GM23338 (cell line): ENCODE results near the gene CHMP5. TPM values are rescaled to one million over a fixed set of nuclear protein-coding genes. Genes with fewer than 3 reads are reported as not detected.

Experiments
- ATAC-seq: fragments of 200-7000 bp; cut with Tn5 transposase; 3 replicates; pipeline ENCODE4 v1.9.1; 2020
- DNase-seq: peaks from one replicate; pipeline ENCODE4 v3.0.0-alpha.2; 2015; ENCODE audit warnings: low spot score
- H2AFZ ChIP-seq: fragments of 200-600 bp; sonication (generic); 2 replicates; pipeline ENCODE4 v1.8.0; 2016; ENCODE audit warnings: antibody characterized with exemption, mild to moderate bottlenecking, moderate library complexity
- H3F3A ChIP-seq: fragments of 200-600 bp; sonication (generic); replicated peaks from 2 replicates; pipeline ENCODE4 v1.8.0; 2017; ENCODE audit warnings: antibody characterized with exemption, mixed run types, low read depth
- H3K27ac ChIP-seq: fragments of 200-600 bp; sonication (generic); 2 replicates; pipeline ENCODE4 v1.6.1; 2016; ENCODE audit warnings: low read depth
- H3K27me3 ChIP-seq: fragments of 200-600 bp; sonication (generic); 2 replicates; pipeline ENCODE4 v1.8.0; 2016; ENCODE audit warnings: mild to moderate bottlenecking, mixed run types, moderate library complexity; ENCODE audit not compliant: insufficient read depth
- H3K36me3 ChIP-seq: fragments of 200-600 bp; sonication (generic); 2 replicates; pipeline ENCODE4 v1.8.0; 2016; ENCODE audit warnings: mild to moderate bottlenecking; ENCODE audit not compliant: insufficient read depth
- H3K4me1 ChIP-seq: fragments of 200-600 bp; sonication (generic); 2 replicates; pipeline ENCODE4 v1.8.0; 2016; ENCODE audit warnings: mild to moderate bottlenecking, moderate library complexity; ENCODE audit not compliant: insufficient read depth
- H3K4me2 ChIP-seq: fragments of 200-600 bp; sonication (generic); 2 replicates; pipeline ENCODE4 v1.7.1; 2017; ENCODE audit warnings: mixed run types
- H3K4me3 ChIP-seq: fragments of 200-600 bp; sonication (generic); 2 replicates; pipeline ENCODE4 v1.6.1; 2016; ENCODE audit warnings: mixed run types
- H3K79me2 ChIP-seq: fragments of 200-600 bp; sonication (generic); replicated peaks from 2 replicates; pipeline ENCODE4 v1.8.0; 2017; ENCODE audit warnings: mild to moderate bottlenecking; ENCODE audit not compliant: insufficient read depth
- H3K9me2 ChIP-seq: fragments of 200-600 bp; sonication (generic); 2 replicates; pipeline ENCODE4 v1.8.0; 2017; ENCODE audit not compliant: insufficient read depth
- H4K20me1 ChIP-seq: fragments of 200-600 bp; sonication (generic); replicated peaks from 2 replicates; pipeline ENCODE4 v1.8.0; 2017; ENCODE audit warnings: mild to moderate bottlenecking; ENCODE audit not compliant: insufficient read depth
- H3K27ac Mint-ChIP-seq: 2 replicates; pipeline ENCODE4 v1.8.0; 2020; ENCODE audit warnings: inconsistent platforms, mild to moderate bottlenecking, moderate library complexity, mixed read lengths
- H3K27me3 Mint-ChIP-seq: 3 replicates; pipeline ENCODE4 v1.8.0; 2022; ENCODE audit warnings: low read depth, mild to moderate bottlenecking, moderate library complexity, mixed read lengths, inconsistent platforms; ENCODE audit not compliant: insufficient read depth, poor library complexity
- H3K36me3 Mint-ChIP-seq: 3 replicates; pipeline ENCODE4 v1.8.0; 2021; ENCODE audit warnings: low read depth, mild to moderate bottlenecking, inconsistent platforms, moderate library complexity, mixed read lengths
- H3K4me1 Mint-ChIP-seq: 3 replicates; pipeline ENCODE4 v1.8.0; 2020; ENCODE audit warnings: mild to moderate bottlenecking, inconsistent platforms, mixed read lengths
- H3K4me3 Mint-ChIP-seq: 3 replicates; pipeline ENCODE4 v1.8.0; 2021; ENCODE audit warnings: moderate library complexity, mild to moderate bottlenecking, inconsistent platforms, mixed read lengths
- H3K9me3 Mint-ChIP-seq: 3 replicates; pipeline ENCODE4 v1.8.0; 2020; ENCODE audit warnings: moderate library complexity, mild to moderate bottlenecking, inconsistent platforms, mixed read lengths
- CREB1 ChIP-seq: fragments of 250-450 bp; sonication (Bioruptor Pico); IDR thresholded peaks from 2 replicates; pipeline ENCODE4 v1.5.0; 2020; ENCODE audit warnings: low read depth, mild to moderate bottlenecking, moderate library complexity
- CTCF ChIP-seq, 2 experiments: fragments of 200-600 bp in 1 of 2; sonication (generic) in 1 of 2; conservative IDR thresholded peaks; 2 replicates each; pipeline versions ENCODE4 v1.5.1 to v1.6.1; 2016 to 2017; ENCODE audit warnings: antibody characterized with exemption in 2 of 2, low read depth in 2 of 2, mild to moderate bottlenecking in 2 of 2, moderate library complexity in 1 of 2
- ETS1 ChIP-seq: IDR thresholded peaks from 2 replicates; pipeline ENCODE4 v1.6.1; 2016; ENCODE audit warnings: antibody characterized with exemption
- JUNB ChIP-seq: IDR thresholded peaks from one replicate; pipeline ENCODE4 v1.6.1; 2016; ENCODE audit warnings: antibody characterized with exemption; ENCODE audit not compliant: unreplicated experiment
- NANOG ChIP-seq: IDR thresholded peaks from 2 replicates; pipeline ENCODE4 v1.6.1; 2016; ENCODE audit warnings: antibody characterized with exemption, borderline replicate concordance
- REST ChIP-seq: IDR thresholded peaks from one replicate; pipeline ENCODE4 v1.6.1; 2018; ENCODE audit warnings: antibody characterized with exemption; ENCODE audit not compliant: unreplicated experiment
- STAT1 ChIP-seq: IDR thresholded peaks from one replicate; pipeline ENCODE4 v1.6.1; 2016; ENCODE audit warnings: antibody characterized with exemption; ENCODE audit not compliant: unreplicated experiment
- ZNF114 ChIP-seq: fragments of 250-450 bp; sonication (Bioruptor Pico); IDR thresholded peaks from 2 replicates; pipeline ENCODE4 v1.5.0; 2020; ENCODE audit warnings: mild to moderate bottlenecking, moderate library complexity
- ZNF331 ChIP-seq: fragments of 250-450 bp; sonication (Bioruptor Pico); IDR thresholded peaks from 2 replicates; pipeline ENCODE4 v1.5.0; 2020; ENCODE audit warnings: low read depth, mild to moderate bottlenecking, moderate library complexity
- ZNF462 ChIP-seq: fragments of 250-450 bp; sonication (Bioruptor Pico); IDR thresholded peaks from 2 replicates; pipeline ENCODE4 v1.5.0; 2020; ENCODE audit warnings: mild to moderate bottlenecking, moderate library complexity
- polyA plus RNA-seq: library from polyadenylated mRNA; unstranded; fragments of >200 nt; fragmentation: Nextera tagmentation; extraction: Ambion mirVana; gene quantifications from 2 replicates; pipeline ENCODE4 v1.2.1, GENCODE V29; 2016
- total RNA-seq: library from RNA; depleted of rRNA; stranded (reverse); fragments of >200 nt; shearing (Covaris generic); gene quantifications from 2 replicates; pipeline ENCODE4 v1.2.3, GENCODE V29; 2014

CHMP5 gene
- total and polyA plus RNA-seq, 2 experiments from 2014 or later, result 30.9 to 77.8 TPM

GRCh38 chr9:33265211-33265865 lies 489 bp downstream of the CHMP5 start:
- Histone ChIP-seq H4K20me1 (peaks cover 8% of the 10 kb centered on the region), H3K4me1 (peaks cover 5% of the 10 kb centered on the region; the same call in 1 of the 2 replicates), H3K36me3 (peaks cover 45% of the 10 kb centered on the region), H3F3A (no peaks in the 10 kb centered on the region), H3K27me3 (no peaks in the 10 kb centered on the region), H3K4me3 (peak overlapping the region; percentile 99), H2AFZ (no peak overlapping the region), H3K27ac (no peak overlapping the region), H3K79me2 (peaks cover 38% of the 10 kb centered on the region), H3K9me2 (no peaks in the 10 kb centered on the region), H3K4me2 (peak overlapping the region; percentile 97)
- peaks cover 42% of the 10 kb centered on the region for H3K36me3 Mint-ChIP-seq
- H3K9me3 Mint-ChIP-seq, result no peaks in the 10 kb centered on the region
- DNase-seq (no peak), ATAC-seq (no peak)
- TF ChIP-seq CREB1 (no peak), ZNF114 (CRISPR knock-in tag) (no peak), NANOG (no peak), STAT1 (no peak), CTCF (conservative IDR thresholded peaks at IDR 0.05; ENCODE audit: low read depth in 2 of 2) (no peak), ZNF462 (CRISPR knock-in tag) (no peak), ZNF331 (CRISPR knock-in tag) (no peak), ETS1 (no peak), REST (no peak), JUNB (no peak)
- H3K4me3 Mint-ChIP-seq, result peak overlapping the region; percentile 97
- H3K27me3 Mint-ChIP-seq, result peaks cover 2% of the 10 kb centered on the region
- H3K4me1 Mint-ChIP-seq, result peaks cover 10% of the 10 kb centered on the region
- H3K27ac Mint-ChIP-seq, result peak overlapping the region; percentile 93
